GM23248 (cell line): ENCODE measurements around the gene C1R.

Experiments
- EZH2 ChIP-seq: fragments of 200-600 bp; sonication (generic); IDR thresholded peaks from 2 replicates; pipeline ENCODE4 v1.6.1; 2018; ENCODE audit warnings: antibody characterized with exemption, mild to moderate bottlenecking; ENCODE audit not compliant: insufficient read depth, poor library complexity, severe bottlenecking
- EZH2phosphoT487 ChIP-seq: fragments of 200-600 bp; sonication (generic); IDR thresholded peaks from 2 replicates; pipeline ENCODE4 v1.6.1; 2018; ENCODE audit warnings: antibody characterized with exemption, moderate library complexity, mild to moderate bottlenecking, low read depth; ENCODE audit not compliant: insufficient read depth

GRCh38 chr12:7141351-7142005, 49.2 kb upstream of the C1R start:
- TF ChIP-seq EZH2phosphoT487, result no peak
- no peak for TF ChIP-seq EZH2
